Neural cell (in vitro differentiated cells): ENCODE measurements around the gene ASPSCR1. TPM values are rescaled to one million over a fixed set of nuclear protein-coding genes. Genes with fewer than 3 reads are reported as not detected.

Experiments used
- H2AFZ ChIP-seq: fragments of 200-600, 300-800 bp; sonication (generic), shearing (Covaris generic); 2 replicates; pipeline ENCODE4 v1.6.0; 2014; ENCODE audit warnings: low read depth, mild to moderate bottlenecking, antibody characterized with exemption, low read length, moderate library complexity
- H3F3A ChIP-seq: fragments of 200-600 bp; shearing (Covaris generic); 2 replicates; pipeline ENCODE4 v1.6.1; 2016; ENCODE audit warnings: mild to moderate bottlenecking, moderate library complexity, mixed read lengths, antibody characterized with exemption, low read length; ENCODE audit not compliant: insufficient read depth, poor library complexity, severe bottlenecking
- H3K27ac ChIP-seq: fragments of 200-600, 300-800 bp; sonication (generic), shearing (Covaris generic); 2 replicates; pipeline ENCODE4 v1.5.1; 2014; ENCODE audit warnings: mild to moderate bottlenecking, low read length, moderate library complexity
- H3K27me3 ChIP-seq: fragments of 300-800, 200-600 bp; sonication (generic), shearing (Covaris generic); 2 replicates; pipeline ENCODE4 v1.6.0; 2014; ENCODE audit warnings: mild to moderate bottlenecking, low read depth, low read length, moderate library complexity; ENCODE audit not compliant: insufficient read depth
- H3K36me3 ChIP-seq: fragments of 300-800, 200-600 bp; sonication (generic), shearing (Covaris generic); 2 replicates; pipeline ENCODE4 v1.5.1; 2014; ENCODE audit warnings: mild to moderate bottlenecking, antibody characterized with exemption, low read length, moderate library complexity; ENCODE audit not compliant: insufficient read depth
- H3K4me2 ChIP-seq: fragments of 300-800, 200-600 bp; sonication (generic), shearing (Covaris generic); 2 replicates; pipeline ENCODE4 v1.6.0; 2014; ENCODE audit warnings: mild to moderate bottlenecking, low read length
- H3K4me3 ChIP-seq: fragments of 300-800, 200-600 bp; sonication (generic), shearing (Covaris generic); 2 replicates; pipeline ENCODE4 v1.5.1; 2014; ENCODE audit warnings: mild to moderate bottlenecking, low read length, moderate library complexity
- H3K79me2 ChIP-seq: fragments of 200-600 bp; shearing (Covaris generic); replicated peaks from 2 replicates; pipeline ENCODE4 v1.6.0; 2014; ENCODE audit warnings: mild to moderate bottlenecking, low read length, moderate library complexity; ENCODE audit not compliant: insufficient read depth
- H3K9ac ChIP-seq: fragments of 300-800, 200-600 bp; sonication (generic), shearing (Covaris generic); 2 replicates; pipeline ENCODE4 v1.6.1; 2016; ENCODE audit warnings: mild to moderate bottlenecking, low read length, mixed read lengths
- H3K9me2 ChIP-seq: fragments of 200-600 bp; shearing (Covaris generic); 2 replicates; pipeline ENCODE4 v1.6.1; 2016; ENCODE audit warnings: mild to moderate bottlenecking, low read length, mixed read lengths; ENCODE audit not compliant: insufficient read depth
- H3K9me3 ChIP-seq: fragments of 200-600, 300-800 bp; sonication (generic), shearing (Covaris generic); 2 replicates; pipeline ENCODE4 v1.6.1; 2016; ENCODE audit warnings: mild to moderate bottlenecking, mixed run types, low read length, moderate library complexity, mixed read lengths
- H4K20me1 ChIP-seq: fragments of 200-600 bp; shearing (Covaris generic); 2 replicates; pipeline ENCODE4 v1.6.1; 2016; ENCODE audit warnings: mild to moderate bottlenecking, mixed run types; ENCODE audit not compliant: insufficient read depth
- CTCF ChIP-seq: fragments of 450-650 bp; IDR thresholded peaks from 2 replicates; pipeline ENCODE4 v1.5.1; 2014; ENCODE audit warnings: antibody characterized with exemption, mild to moderate bottlenecking, moderate library complexity; ENCODE audit not compliant: poor library complexity, severe bottlenecking
- EP300 ChIP-seq: fragments of 450-650 bp; conservative IDR thresholded peaks from 2 replicates; pipeline ENCODE4 v1.6.1; 2014; ENCODE audit warnings: antibody characterized with exemption, mild to moderate bottlenecking, moderate library complexity; ENCODE audit not compliant: poor library complexity, severe bottlenecking
- EZH2 ChIP-seq: fragments of 200-600, 300-800 bp; shearing (Covaris generic), sonication (generic); IDR thresholded peaks from 2 replicates; pipeline ENCODE4 v1.6.1; 2014; ENCODE audit warnings: antibody characterized with exemption, low read length, borderline replicate concordance, mild to moderate bottlenecking; ENCODE audit not compliant: insufficient read depth, poor library complexity, severe bottlenecking
- MXI1 ChIP-seq: fragments of 450-650 bp; conservative IDR thresholded peaks from 2 replicates; pipeline ENCODE4 v1.6.1; 2014; ENCODE audit warnings: antibody characterized with exemption, mild to moderate bottlenecking; ENCODE audit not compliant: poor library complexity, severe bottlenecking
- POLR2AphosphoS5 ChIP-seq: IDR thresholded peaks from 2 replicates; pipeline ENCODE4 v1.6.1; 2012
- RAD21 ChIP-seq: fragments of 450-650 bp; conservative IDR thresholded peaks from 2 replicates; pipeline ENCODE4 v1.6.1; 2014; ENCODE audit warnings: antibody characterized with exemption, mild to moderate bottlenecking, moderate library complexity
- REST ChIP-seq: IDR thresholded peaks from 2 replicates; pipeline ENCODE4 v1.6.1; 2012; ENCODE audit warnings: borderline replicate concordance
- SMC3 ChIP-seq: fragments of 450-650 bp; conservative IDR thresholded peaks from 2 replicates; pipeline ENCODE4 v1.6.1; 2014; ENCODE audit warnings: antibody characterized with exemption, mild to moderate bottlenecking, moderate library complexity; ENCODE audit not compliant: poor library complexity
- TAF1 ChIP-seq: IDR thresholded peaks from 2 replicates; pipeline ENCODE4 v1.6.1; 2012; ENCODE audit warnings: low read depth
- polyA plus RNA-seq: library from polyadenylated mRNA; depleted of rRNA; stranded (reverse); fragments of >200 nt; gene quantifications from 2 replicates; pipeline ENCODE4 v1.2.3, GENCODE V29; 2014

ASPSCR1 gene
- polyA plus RNA-seq, 1 donor from 2014 or later = 28.0 TPM

- TF ChIP-seq SMC3 (no peak), RAD21 (no peak), TAF1 (no peak), REST (no peak), EP300 (no peak), CTCF (no peak), POLR2AphosphoS5 (no peak), EZH2 (no peak), MXI1 (no peak)
Measured at GRCh38 chr17:82005701-82006348, 28.4 kb downstream of the ASPSCR1 start.

GRCh38 chr17:82006468-82007227 is 29.2 kb downstream of the ASPSCR1 start:
- Histone ChIP-seq H3K9me2 (no peaks in the 10 kb centered on the region), H3K79me2 (no peaks in the 10 kb centered on the region), H3K4me3 (no peak overlapping the region), H4K20me1 (no peaks in the 10 kb centered on the region), H3K36me3 (no peaks in the 10 kb centered on the region), H3K9me3 (no peaks in the 10 kb centered on the region), H3K9ac (no peak overlapping the region), H3K27ac (no peak overlapping the region), H3F3A (no peaks in the 10 kb centered on the region), H2AFZ (no peak overlapping the region), H3K27me3 (no peaks in the 10 kb centered on the region), H3K4me2 (no peak overlapping the region)
- TF ChIP-seq MXI1 = no peak
- TF ChIP-seq EZH2 = no peak
- no peak for TF ChIP-seq RAD21
- no peak for TF ChIP-seq POLR2AphosphoS5
- TF ChIP-seq TAF1 = no peak
- TF ChIP-seq REST = no peak
- TF ChIP-seq EP300 = no peak
- TF ChIP-seq SMC3 = no peak
- TF ChIP-seq CTCF = no peak

More at GRCh38 chr17:82005701-82006348, 28.4 kb downstream of the ASPSCR1 start:
- Histone ChIP-seq H3K9ac (no peak overlapping the region), H3K27ac (no peak overlapping the region), H3F3A (no peaks in the 10 kb centered on the region), H3K27me3 (no peaks in the 10 kb centered on the region), H3K4me3 (no peak overlapping the region), H3K9me3 (no peaks in the 10 kb centered on the region), H3K9me2 (no peaks in the 10 kb centered on the region), H2AFZ (no peak overlapping the region), H3K36me3 (no peaks in the 10 kb centered on the region), H3K4me2 (no peak overlapping the region), H3K79me2 (no peaks in the 10 kb centered on the region), H4K20me1 (no peaks in the 10 kb centered on the region)
